SK-N-SH treated with all-trans-retinoic acid at 6 μM for 48 hours (cell line): ENCODE results near the gene ARHGAP28.

ENCODE experiments used
- ATAC-seq: fragments of 200-7000 bp; cut with Tn5 transposase; 3 replicates; pipeline ENCODE4 v1.9.1; 2020; ENCODE audit warnings: mild to moderate bottlenecking, moderate library complexity
- ARNTL ChIP-seq: fragments of 450-650 bp; formaldehyde crosslinking; IDR thresholded peaks from 2 replicates; pipeline ENCODE4 v1.5.0; 2020; ENCODE audit warnings: low read depth, mild to moderate bottlenecking, moderate library complexity, borderline replicate concordance
- BACH2 ChIP-seq: fragments of 250-450 bp; sonication (Bioruptor Pico); IDR thresholded peaks from 2 replicates; pipeline ENCODE4 v1.9.0; 2021; ENCODE audit warnings: mild to moderate bottlenecking, borderline replicate concordance
- CSDC2 ChIP-seq: fragments of 250-450 bp; sonication (Bioruptor Pico); IDR thresholded peaks from 2 replicates; pipeline ENCODE4 v1.5.0; 2020; ENCODE audit warnings: mild to moderate bottlenecking, moderate library complexity
- ESRRG ChIP-seq: fragments of 250-450 bp; sonication (Bioruptor Pico); IDR thresholded peaks from 2 replicates; pipeline ENCODE4 v1.6.1; 2021; ENCODE audit warnings: mild to moderate bottlenecking
- GLIS3 ChIP-seq: fragments of 250-450 bp; sonication (Bioruptor Pico); IDR thresholded peaks from 2 replicates; pipeline ENCODE4 v1.5.0; 2020; ENCODE audit warnings: mild to moderate bottlenecking, moderate library complexity
- OSR1 ChIP-seq: fragments of 250-450 bp; sonication (Bioruptor Pico); IDR thresholded peaks from 2 replicates; pipeline ENCODE4 v1.8.0; 2022; ENCODE audit warnings: moderate library complexity, mild to moderate bottlenecking, inconsistent platforms
- PPARA ChIP-seq: fragments of 250-450 bp; sonication (Bioruptor Pico); IDR thresholded peaks from 2 replicates; pipeline ENCODE4 v1.5.0; 2020; ENCODE audit warnings: mild to moderate bottlenecking, borderline replicate concordance
- RARB ChIP-seq: fragments of 250-450 bp; sonication (Bioruptor Pico); IDR thresholded peaks from 2 replicates; pipeline ENCODE4 v1.8.0; 2021; ENCODE audit warnings: mild to moderate bottlenecking, moderate library complexity
- TCF4 ChIP-seq: fragments of 250-450 bp; sonication (Bioruptor Pico); IDR thresholded peaks from 2 replicates; pipeline ENCODE4 v1.8.0; 2021; ENCODE audit warnings: mild to moderate bottlenecking, moderate library complexity, borderline replicate concordance
- TOX ChIP-seq: fragments of 250-450 bp; sonication (Bioruptor Pico); IDR thresholded peaks from 2 replicates; pipeline ENCODE4 v1.8.0; 2021; ENCODE audit warnings: mild to moderate bottlenecking, moderate library complexity, borderline replicate concordance
- ZC3H10 ChIP-seq: fragments of 250-450 bp; sonication (Bioruptor Pico); IDR thresholded peaks from 2 replicates; pipeline ENCODE4 v1.5.1; 2021; ENCODE audit warnings: mild to moderate bottlenecking, moderate library complexity
- ZFP3 ChIP-seq: fragments of 250-450 bp; sonication (Bioruptor Pico); IDR thresholded peaks from 2 replicates; pipeline ENCODE4 v1.5.0; 2020; ENCODE audit warnings: mild to moderate bottlenecking, moderate library complexity
- ZFP30 ChIP-seq: fragments of 450-650 bp; formaldehyde crosslinking; IDR thresholded peaks from 2 replicates; pipeline ENCODE4 v1.5.0; 2022; ENCODE audit warnings: mild to moderate bottlenecking, moderate library complexity
- ZNF565 ChIP-seq: fragments of 450-650 bp; formaldehyde crosslinking; conservative IDR thresholded peaks from 2 replicates; pipeline ENCODE4 v1.5.0; 2020; ENCODE audit warnings: low read depth, mild to moderate bottlenecking, moderate library complexity
- ZNF70 ChIP-seq: fragments of 450-650 bp; formaldehyde crosslinking; IDR thresholded peaks from 2 replicates; pipeline ENCODE4 v1.5.0; 2020; ENCODE audit warnings: mild to moderate bottlenecking, moderate library complexity
- ZNF8 ChIP-seq: fragments of 450-650 bp; formaldehyde crosslinking; IDR thresholded peaks from 2 replicates; pipeline ENCODE4 v1.5.0; 2020; ENCODE audit warnings: mild to moderate bottlenecking, moderate library complexity
- TF ChIP-seq, protein P1 (sequence below): fragments of 250-450 bp; sonication (Bioruptor Pico); IDR thresholded peaks from 2 replicates; pipeline ENCODE4 v1.5.1; 2020; ENCODE audit warnings: low read depth, mild to moderate bottlenecking, moderate library complexity
- TF ChIP-seq, protein P2 (sequence below): fragments of 250-450 bp; sonication (Bioruptor Pico); IDR thresholded peaks from 2 replicates; pipeline ENCODE4 v1.8.0; 2020; ENCODE audit warnings: mild to moderate bottlenecking, moderate library complexity, borderline replicate concordance
- TF ChIP-seq, protein P3 (sequence below): fragments of 250-450 bp; sonication (Bioruptor Pico); IDR thresholded peaks from 2 replicates; pipeline ENCODE4 v1.5.1; 2021; ENCODE audit warnings: mild to moderate bottlenecking, moderate library complexity
- TF ChIP-seq, protein P4 (sequence below): fragments of 250-450 bp; sonication (Bioruptor Pico); IDR thresholded peaks from 2 replicates; pipeline ENCODE4 v1.8.0; 2021; ENCODE audit warnings: low read depth, mild to moderate bottlenecking, moderate library complexity, borderline replicate concordance
- TF ChIP-seq, protein P5 (sequence below): fragments of 250-450 bp; sonication (Bioruptor Pico); IDR thresholded peaks from 2 replicates; pipeline ENCODE4 v1.5.0; 2020; ENCODE audit warnings: mild to moderate bottlenecking, moderate library complexity

The ARHGAP28 gene

DNA sequence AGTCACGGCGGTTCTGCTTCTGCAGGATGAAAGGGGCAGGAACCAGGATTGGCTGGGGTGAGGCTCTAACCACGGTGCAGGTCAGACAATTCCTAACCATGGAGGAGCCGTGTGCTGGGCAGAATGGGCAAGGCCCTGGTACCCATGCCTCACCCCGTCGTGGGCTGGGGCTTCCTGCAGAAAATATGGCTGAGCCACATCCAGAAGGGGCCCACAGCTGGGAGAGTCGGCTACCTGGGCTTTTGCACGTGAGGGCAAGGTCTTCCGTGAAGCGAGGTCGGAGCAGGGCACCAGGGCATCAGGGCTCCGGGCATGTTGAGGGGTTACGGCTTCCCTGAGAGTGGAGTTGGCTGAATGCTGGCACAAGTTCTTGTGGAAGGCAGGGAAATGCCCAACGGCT, 147.8 kb downstream of the ARHGAP28 start:
- ATAC-seq: no peak
- no peak for TF ChIP-seq BACH2
- no peak for TF ChIP-seq ZFP3 (CRISPR knock-in tag)
- no peak for TF ChIP-seq ARNTL (CRISPR knock-in tag)
- TF ChIP-seq, protein P1, sequence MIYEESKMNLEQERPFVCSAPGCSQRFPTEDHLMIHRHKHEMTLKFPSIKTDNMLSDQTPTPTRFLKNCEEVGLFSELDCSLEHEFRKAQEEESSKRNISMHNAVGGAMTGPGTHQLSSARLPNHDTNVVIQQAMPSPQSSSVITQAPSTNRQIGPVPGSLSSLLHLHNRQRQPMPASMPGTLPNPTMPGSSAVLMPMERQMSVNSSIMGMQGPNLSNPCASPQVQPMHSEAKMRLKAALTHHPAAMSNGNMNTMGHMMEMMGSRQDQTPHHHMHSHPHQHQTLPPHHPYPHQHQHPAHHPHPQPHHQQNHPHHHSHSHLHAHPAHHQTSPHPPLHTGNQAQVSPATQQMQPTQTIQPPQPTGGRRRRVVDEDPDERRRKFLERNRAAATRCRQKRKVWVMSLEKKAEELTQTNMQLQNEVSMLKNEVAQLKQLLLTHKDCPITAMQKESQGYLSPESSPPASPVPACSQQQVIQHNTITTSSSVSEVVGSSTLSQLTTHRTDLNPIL (CRISPR knock-in tag): no peak
- no peak for TF ChIP-seq ZFP30 (CRISPR knock-in tag)

DNA sequence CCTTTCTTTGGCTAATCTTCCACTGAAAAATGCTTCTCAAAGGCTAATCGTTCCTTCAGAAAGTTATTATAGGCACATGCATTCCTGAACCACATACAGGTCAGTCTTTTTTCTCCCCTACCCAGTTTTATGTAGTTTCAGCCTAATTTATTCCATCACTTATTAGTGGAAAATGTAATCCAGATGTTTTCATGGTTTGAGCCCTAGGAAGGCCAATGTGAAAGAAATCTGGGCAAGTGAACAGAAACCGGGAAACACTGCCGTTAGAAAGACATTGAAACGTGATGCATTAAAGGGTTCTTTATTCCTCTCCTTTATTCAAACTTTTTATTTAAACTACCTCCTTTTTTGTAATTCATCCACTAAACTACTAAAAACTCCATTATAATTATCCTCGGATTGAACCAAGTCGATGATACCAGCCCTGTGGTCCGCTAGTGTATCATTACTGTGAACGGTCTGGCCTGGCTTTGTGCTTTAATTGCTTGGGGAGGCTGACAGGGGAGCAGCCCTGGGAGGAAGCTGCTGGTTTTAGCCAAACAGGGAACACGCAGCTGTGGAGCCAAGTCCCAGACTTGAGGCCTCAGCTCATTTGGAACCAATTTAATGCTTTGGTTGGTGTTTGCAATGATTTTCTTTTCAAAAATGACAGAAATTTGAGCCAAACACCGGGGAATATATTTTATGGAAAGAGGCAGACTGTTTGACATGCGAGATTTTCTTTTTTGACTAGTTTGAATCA, 149.2 kb downstream of the ARHGAP28 start:
- no peak for ATAC-seq
- TF ChIP-seq ZNF8 (CRISPR knock-in tag): no peak
- no peak for TF ChIP-seq ZFP3 (CRISPR knock-in tag)
- TF ChIP-seq, protein P2, sequence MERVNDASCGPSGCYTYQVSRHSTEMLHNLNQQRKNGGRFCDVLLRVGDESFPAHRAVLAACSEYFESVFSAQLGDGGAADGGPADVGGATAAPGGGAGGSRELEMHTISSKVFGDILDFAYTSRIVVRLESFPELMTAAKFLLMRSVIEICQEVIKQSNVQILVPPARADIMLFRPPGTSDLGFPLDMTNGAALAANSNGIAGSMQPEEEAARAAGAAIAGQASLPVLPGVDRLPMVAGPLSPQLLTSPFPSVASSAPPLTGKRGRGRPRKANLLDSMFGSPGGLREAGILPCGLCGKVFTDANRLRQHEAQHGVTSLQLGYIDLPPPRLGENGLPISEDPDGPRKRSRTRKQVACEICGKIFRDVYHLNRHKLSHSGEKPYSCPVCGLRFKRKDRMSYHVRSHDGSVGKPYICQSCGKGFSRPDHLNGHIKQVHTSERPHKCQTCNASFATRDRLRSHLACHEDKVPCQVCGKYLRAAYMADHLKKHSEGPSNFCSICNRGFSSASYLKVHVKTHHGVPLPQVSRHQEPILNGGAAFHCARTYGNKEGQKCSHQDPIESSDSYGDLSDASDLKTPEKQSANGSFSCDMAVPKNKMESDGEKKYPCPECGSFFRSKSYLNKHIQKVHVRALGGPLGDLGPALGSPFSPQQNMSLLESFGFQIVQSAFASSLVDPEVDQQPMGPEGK (CRISPR knock-in tag): no peak
- no peak for TF ChIP-seq ZC3H10 (CRISPR knock-in tag)
- no peak for TF ChIP-seq RARB (CRISPR knock-in tag)
- TF ChIP-seq, protein P1 (CRISPR knock-in tag): no peak
- TF ChIP-seq GLIS3: no peak
- TF ChIP-seq TCF4 (CRISPR knock-in tag): no peak
- no peak for TF ChIP-seq ESRRG
- no peak for TF ChIP-seq OSR1
- TF ChIP-seq, protein P3, sequence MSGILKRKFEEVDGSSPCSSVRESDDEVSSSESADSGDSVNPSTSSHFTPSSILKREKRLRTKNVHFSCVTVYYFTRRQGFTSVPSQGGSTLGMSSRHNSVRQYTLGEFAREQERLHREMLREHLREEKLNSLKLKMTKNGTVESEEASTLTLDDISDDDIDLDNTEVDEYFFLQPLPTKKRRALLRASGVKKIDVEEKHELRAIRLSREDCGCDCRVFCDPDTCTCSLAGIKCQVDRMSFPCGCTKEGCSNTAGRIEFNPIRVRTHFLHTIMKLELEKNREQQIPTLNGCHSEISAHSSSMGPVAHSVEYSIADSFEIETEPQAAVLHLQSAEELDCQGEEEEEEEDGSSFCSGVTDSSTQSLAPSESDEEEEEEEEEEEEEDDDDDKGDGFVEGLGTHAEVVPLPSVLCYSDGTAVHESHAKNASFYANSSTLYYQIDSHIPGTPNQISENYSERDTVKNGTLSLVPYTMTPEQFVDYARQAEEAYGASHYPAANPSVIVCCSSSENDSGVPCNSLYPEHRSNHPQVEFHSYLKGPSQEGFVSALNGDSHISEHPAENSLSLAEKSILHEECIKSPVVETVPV: no peak
- TF ChIP-seq, protein P4, sequence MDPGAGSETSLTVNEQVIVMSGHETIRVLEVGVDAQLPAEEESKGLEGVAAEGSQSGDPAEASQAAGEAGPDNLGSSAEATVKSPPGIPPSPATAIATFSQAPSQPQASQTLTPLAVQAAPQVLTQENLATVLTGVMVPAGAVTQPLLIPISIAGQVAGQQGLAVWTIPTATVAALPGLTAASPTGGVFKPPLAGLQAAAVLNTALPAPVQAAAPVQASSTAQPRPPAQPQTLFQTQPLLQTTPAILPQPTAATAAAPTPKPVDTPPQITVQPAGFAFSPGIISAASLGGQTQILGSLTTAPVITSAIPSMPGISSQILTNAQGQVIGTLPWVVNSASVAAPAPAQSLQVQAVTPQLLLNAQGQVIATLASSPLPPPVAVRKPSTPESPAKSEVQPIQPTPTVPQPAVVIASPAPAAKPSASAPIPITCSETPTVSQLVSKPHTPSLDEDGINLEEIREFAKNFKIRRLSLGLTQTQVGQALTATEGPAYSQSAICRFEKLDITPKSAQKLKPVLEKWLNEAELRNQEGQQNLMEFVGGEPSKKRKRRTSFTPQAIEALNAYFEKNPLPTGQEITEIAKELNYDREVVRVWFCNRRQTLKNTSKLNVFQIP: no peak
- no peak for TF ChIP-seq ZNF70 (CRISPR knock-in tag)
- no peak for TF ChIP-seq ZFP30 (CRISPR knock-in tag)
- no peak for TF ChIP-seq BACH2
- TF ChIP-seq TOX (CRISPR knock-in tag): no peak
- TF ChIP-seq, protein P5, sequence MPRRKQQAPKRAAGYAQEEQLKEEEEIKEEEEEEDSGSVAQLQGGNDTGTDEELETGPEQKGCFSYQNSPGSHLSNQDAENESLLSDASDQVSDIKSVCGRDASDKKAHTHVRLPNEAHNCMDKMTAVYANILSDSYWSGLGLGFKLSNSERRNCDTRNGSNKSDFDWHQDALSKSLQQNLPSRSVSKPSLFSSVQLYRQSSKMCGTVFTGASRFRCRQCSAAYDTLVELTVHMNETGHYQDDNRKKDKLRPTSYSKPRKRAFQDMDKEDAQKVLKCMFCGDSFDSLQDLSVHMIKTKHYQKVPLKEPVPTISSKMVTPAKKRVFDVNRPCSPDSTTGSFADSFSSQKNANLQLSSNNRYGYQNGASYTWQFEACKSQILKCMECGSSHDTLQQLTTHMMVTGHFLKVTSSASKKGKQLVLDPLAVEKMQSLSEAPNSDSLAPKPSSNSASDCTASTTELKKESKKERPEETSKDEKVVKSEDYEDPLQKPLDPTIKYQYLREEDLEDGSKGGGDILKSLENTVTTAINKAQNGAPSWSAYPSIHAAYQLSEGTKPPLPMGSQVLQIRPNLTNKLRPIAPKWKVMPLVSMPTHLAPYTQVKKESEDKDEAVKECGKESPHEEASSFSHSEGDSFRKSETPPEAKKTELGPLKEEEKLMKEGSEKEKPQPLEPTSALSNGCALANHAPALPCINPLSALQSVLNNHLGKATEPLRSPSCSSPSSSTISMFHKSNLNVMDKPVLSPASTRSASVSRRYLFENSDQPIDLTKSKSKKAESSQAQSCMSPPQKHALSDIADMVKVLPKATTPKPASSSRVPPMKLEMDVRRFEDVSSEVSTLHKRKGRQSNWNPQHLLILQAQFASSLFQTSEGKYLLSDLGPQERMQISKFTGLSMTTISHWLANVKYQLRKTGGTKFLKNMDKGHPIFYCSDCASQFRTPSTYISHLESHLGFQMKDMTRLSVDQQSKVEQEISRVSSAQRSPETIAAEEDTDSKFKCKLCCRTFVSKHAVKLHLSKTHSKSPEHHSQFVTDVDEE (CRISPR knock-in tag): no peak

DNA sequence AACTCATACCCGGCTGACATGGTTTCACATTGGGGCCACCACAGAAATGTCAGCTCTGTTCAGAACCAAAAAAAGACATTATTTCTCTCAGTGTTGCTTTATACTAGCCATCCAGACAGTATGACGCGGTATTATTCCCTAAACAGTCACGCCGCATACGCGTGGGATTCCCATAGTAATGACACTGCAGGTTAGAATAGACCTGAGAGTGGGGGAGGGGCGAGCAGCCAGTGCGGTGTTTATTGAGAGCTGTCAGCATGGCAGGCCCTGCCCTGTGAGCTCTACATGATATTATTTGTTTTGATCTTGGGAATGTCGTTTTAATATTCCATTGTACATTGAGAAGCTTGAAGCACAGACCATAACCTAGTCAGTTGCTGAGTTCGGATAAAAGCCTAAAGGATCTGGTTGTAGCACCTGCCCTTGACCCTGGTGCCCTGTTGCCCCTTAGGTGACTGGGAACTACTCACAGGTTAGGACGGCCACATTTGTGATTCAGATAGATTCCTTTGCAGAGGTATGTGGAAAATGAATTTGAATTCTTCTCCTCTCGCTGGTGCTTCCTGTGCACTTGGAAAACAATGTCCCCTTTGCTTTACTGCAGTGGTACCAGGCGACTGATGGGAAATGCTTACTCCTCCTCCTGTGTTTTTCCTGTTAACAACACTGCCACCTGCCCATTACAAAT, 150.1 kb downstream of the ARHGAP28 start:
- ATAC-seq: no peak
- no peak for TF ChIP-seq ZC3H10 (CRISPR knock-in tag)
- TF ChIP-seq TCF4 (CRISPR knock-in tag): no peak
- no peak for TF ChIP-seq OSR1
- no peak for TF ChIP-seq ZNF8 (CRISPR knock-in tag)
- TF ChIP-seq ZNF70 (CRISPR knock-in tag): no peak
- TF ChIP-seq, protein P3: no peak
- TF ChIP-seq ZNF565 (CRISPR knock-in tag): no peak
- no peak for TF ChIP-seq ZFP30 (CRISPR knock-in tag)
- TF ChIP-seq, protein P5 (CRISPR knock-in tag): no peak
- no peak for TF ChIP-seq PPARA (CRISPR knock-in tag)
- no peak for TF ChIP-seq GLIS3
- no peak for TF ChIP-seq CSDC2 (CRISPR knock-in tag)
